Activated T-cell treated with anti-CD3 and anti-CD28 coated beads, Interleukin-2, amount 50 U/mL, for 48 hours (primary cell): ENCODE data around the gene TRPC5OS.

ENCODE experiments used
- DNase-seq, 2 experiments: peaks; one replicate each; pipeline ENCODE4 v3.0.0-alpha.2; 2020

Gene TRPC5OS

DNA sequence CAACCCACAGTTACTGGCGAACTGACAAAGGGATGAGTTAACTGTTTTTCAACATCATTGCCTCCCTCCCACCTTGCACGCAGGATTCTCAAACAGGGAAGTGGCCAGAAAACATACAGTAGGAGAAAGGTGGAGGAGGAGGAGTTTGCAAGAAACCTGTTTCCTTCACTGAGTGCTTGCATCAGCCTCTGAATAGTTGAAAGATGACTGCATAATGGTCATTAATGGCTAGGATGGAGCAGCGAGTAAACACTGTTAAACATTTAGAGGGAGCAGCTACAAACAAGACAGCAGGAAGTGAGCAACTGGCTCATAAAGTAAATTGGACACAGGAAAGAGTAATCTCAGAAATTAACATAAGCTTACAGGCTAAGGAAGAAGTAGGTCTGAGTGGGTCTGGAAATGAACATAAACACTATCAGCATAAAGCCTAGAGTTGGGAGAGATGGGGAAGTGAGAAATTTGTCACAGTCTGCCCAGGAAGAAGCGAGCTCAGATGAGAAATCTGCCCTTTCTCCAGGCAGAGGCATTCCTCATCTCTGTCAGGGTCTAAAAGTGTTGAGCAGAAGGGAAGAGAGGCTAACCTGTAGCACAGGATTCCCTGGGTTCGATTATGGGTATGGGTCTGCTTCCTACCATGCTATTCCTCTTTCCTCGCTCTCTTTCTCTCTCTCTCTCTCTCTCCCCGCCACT lies 38.6 kb downstream of the TRPC5OS start:
- no peak for DNase-seq

DNA sequence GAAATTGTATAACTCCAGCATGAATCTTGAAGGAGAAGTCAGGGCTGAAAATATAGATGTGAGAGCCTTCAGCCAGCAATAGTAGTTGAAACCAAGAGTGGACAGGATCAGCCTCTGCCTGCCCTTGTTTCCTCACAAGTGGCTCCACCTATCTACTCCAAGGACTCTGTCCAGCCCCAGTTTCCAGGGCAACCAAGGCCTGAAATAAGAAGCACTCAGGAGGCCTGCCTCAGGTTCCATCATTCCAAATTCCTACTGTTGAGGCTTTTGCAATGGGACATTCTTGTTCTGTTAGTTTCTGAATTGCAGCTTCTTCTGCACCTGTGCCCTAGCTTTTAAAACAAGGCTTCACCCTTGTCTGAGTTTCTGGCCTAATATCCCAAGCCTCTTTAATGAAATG lies 41.6 kb downstream of the TRPC5OS start:
- DNase-seq: no peak

DNA sequence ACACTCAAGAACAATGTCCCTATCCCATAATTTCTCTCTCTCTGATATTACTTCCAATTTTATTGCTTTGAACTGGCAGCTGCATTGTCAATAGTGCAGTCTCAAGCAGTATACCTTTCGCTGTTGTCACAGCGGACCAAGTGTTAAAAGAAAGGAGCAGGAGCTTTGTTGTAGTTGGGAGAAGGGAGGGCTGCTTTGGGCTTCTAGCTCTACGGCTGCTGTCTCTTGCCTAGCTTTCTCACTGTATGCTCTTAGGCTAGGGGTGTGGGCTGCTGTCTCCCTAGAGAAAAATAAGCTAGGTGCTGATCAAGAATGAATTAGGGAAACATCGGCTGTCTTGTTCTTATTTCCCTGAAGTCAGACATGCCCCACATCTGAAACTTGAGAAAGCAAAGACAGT lies 52.5 kb downstream of the TRPC5OS start:
- DNase-seq: no peak
